HG03558 (cell line): ENCODE measurements around the gene RAMACL.
A peak's percentile ranks its signal among the peaks of the same experiment; 100 is the strongest.
"Not testable (repeated sequence)": the region's sequence is repeated elsewhere in the genome, so short reads cannot be mapped to it uniquely, and the experiment has no call there.

Source experiments
- ATAC-seq: cut with Tn5 transposase; IDR thresholded peaks from one replicate; pipeline ENCODE4 v1.9.1; 2021; ENCODE audit warnings: moderate number of reproducible peaks; ENCODE audit not compliant: unreplicated experiment; ENCODE audit errors: extremely low read depth

The RAMACL gene

DNA sequence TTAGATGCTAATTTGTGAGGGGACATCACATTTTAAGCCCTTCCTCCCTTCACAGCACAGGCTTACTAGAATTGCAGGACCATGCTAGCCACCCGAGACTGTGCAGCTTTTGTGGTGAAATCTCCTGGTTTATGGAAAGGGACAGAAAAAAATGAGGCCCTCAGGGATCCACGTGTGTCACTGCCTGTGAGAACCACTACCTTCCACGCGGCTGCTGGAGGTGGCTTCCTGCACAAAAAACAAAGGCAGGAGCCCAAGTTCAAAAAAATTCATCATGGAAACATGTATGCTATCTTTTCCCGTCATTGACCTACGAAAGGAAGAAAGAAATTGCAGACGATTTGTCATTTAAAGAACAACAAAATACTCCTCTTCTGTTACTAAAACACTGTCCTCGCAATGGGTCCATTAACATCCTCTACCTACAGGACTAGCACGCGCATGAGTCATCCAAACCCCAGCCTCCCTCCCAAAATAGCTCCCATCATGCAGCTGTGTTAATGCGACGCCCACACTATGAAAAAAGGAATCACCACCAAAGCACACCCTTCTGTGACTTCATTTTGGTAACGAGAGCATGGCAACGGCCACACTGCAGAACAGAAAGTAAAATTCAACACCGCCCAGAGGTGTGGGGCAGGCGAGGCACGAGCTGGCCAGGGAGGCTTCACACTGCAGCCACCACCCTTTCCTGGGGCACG lies 45.7 kb downstream of the RAMACL start:
- peak; percentile 90 for ATAC-seq

DNA sequence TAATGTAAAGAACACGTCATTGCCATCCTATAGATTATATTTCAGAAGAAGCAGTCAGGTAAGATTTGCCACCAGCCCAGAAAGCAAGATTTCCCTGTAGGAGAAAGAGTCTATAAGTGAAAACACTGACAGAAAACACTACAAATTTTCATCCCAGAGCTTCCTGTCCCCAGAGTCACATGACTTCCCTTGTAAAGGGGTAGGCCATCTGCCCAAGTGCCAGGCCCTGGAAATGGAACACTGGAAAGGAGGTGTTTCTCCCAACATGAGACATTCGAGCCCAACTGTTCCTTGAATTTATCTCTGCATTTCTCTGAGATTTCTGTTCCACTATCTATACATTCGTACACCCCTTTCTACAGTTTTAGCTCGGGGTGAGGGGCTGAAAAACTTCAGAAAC lies 46.9 kb downstream of the RAMACL start:
- ATAC-seq, result no peak

DNA sequence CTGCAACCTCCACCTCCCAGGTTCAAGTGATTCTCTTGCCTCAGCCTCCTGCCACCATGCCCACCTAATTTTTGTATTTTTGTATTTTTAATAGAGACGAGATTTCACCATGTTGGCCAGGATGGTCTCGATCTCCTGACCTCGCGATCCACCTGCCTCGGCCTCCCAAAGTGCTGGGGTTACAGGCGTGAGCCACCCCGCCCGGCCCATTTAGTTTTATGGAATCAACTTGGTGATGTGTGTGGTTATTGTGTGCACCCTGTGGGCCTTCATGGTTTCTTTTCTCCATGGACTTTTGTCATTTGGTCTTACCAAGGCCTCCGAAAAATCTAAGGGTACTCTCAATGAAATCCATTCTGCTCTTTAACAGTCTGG lies 47.5 kb downstream of the RAMACL start:
- not testable (repeated sequence) for ATAC-seq

DNA sequence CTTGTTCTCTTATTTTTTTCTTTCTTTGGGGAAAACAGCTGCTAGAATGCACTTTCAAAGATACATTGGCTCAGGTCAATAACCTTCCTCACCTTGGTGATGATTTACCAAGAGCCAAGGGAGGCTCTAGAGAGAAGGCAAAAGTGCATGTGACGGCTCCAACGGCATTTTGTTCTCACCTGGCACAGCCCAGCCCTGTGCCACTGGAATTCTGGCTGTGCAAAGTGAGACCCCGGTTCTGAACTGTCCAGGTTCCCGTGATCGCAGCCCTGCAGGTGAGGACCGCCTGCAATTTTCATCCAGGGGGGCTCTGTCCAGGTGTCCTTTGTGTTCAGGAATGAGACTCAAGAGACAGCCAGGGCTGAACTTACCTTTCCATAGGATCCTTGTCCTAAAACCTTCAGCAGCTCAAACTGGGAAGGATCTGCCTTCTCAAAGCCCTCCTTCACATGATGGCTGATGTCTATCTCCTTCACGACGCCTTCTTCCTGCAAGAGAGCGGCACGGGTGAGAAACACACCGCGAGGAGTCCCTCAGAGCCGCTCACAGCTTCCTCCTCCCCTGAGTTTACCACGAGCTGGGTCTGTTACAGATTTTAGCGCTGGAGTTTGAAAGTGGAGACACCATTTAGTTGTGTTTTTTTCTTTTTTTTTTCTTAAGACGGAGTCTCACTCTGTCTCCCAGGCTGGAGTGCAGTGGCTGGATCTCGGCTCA lies 48.0 kb downstream of the RAMACL start:
- no peak for ATAC-seq

DNA sequence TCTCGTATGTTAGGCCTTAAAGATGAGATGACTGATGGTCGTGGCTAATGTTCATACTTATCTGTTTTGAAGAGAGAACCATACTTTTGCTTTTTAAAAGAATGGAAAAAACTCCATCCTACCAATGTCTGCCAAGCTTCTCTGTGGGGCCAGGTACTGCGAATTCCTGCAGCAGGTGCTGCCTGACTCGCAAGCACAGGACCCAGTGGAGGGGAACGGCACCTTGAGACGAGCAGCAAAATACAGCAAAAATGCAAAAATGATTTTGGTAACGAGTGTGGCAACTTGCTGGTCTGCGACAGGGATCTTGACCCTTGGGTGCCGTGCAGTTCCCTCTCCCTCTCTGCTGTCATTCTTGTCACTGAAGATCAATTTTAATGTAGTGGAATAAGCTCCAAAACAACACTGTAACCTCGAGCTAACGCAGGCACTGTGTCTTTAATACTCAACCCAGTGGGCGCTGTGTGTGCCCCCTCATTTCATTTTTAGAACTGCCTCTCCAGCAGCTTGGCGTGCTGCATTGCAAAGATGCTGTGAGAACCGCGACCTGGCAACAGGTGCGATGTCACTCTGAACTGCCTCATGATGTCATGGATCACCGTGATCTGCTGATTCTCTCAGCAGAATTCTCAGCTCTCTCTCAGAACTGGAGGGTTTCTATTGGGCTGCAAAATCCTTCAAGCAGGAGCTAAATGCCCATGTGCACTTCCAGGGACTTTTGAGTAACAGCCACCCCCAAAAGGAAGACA lies 51.6 kb downstream of the RAMACL start:
- ATAC-seq, result no peak

DNA sequence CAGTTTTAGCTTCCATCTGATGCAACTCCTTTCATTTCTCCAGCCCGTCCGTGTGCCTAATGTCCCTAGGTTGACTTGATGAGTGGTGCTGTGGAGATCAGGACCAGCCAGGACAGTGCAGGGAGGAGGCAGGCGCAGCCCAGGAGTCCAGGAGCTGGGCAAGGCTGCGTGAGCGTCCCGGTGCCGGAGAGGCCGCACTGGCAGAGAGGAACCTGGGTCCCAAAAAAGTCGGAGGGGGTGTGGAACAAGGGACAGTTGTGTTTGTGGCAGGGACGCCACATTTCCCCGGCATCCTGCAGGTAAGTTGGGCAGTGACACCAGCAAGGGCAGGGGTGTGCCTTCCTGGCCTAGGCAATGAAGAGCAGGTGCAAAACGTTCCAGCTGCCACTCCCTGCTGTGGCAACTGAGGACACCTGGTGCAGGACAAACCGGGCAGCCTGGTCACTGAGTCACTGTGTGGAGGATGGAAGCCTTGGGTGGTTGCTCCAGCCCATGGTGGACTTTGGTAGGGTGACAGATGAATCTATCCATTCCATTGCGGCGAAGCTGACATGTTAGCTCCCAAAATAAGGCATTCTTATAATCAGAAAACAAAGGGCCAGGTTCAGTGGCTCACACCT lies 53.2 kb downstream of the RAMACL start:
- ATAC-seq, result no peak
